Neutrophil (primary cell): ENCODE measurements around the gene ECT2.

Source experiments
- H3K27ac ChIP-seq: fragments of 200-600 bp; sonication (generic); 2 replicates; pipeline ENCODE4 v1.5.1; 2016; ENCODE audit warnings: mild to moderate bottlenecking, moderate library complexity
- H3K27me3 ChIP-seq: fragments of 200-600 bp; sonication (generic); 2 replicates; pipeline ENCODE4 v1.6.0; 2016; ENCODE audit warnings: mild to moderate bottlenecking
- H3K36me3 ChIP-seq: fragments of 200-600 bp; sonication (generic); 2 replicates; pipeline ENCODE4 v1.5.1; 2017
- H3K4me1 ChIP-seq, 2 experiments: fragments of 200-600 bp in 1 of 2; sonication (generic) in 1 of 2; 1 replicate in 1 of 2; 2 replicates in 1 of 2; pipeline versions ENCODE4 v1.5.1 to v1.6.1; 2013 to 2016; ENCODE audit warnings: low read depth in 1 of 2, low read length in 1 of 2, mild to moderate bottlenecking in 1 of 2, moderate library complexity in 1 of 2; ENCODE audit not compliant: control insufficient read depth in 1 of 2, insufficient read depth in 1 of 2
- H3K4me3 ChIP-seq, 2 experiments: fragments of 200-600 bp in 1 of 2; sonication (generic) in 1 of 2; 1 replicate in 1 of 2; 2 replicates in 1 of 2; pipeline ENCODE4 v1.5.1; 2013 to 2016; ENCODE audit warnings: low read depth in 1 of 2, low read length in 1 of 2, mild to moderate bottlenecking in 1 of 2, moderate library complexity in 1 of 2
- H3K9me3 ChIP-seq: fragments of 200-600 bp; sonication (generic); 2 replicates; pipeline ENCODE4 v1.5.1; 2016
- CTCF ChIP-seq: fragments of 200-600 bp; sonication (generic); IDR thresholded peaks from 2 replicates; pipeline ENCODE4 v1.5.1; 2016; ENCODE audit warnings: antibody characterized with exemption

The ECT2 gene

GRCh38 chr3:172704001-172704400 is 46.5 kb upstream of the ECT2 start:
- Histone ChIP-seq H3K4me1 (peaks cover 4 to 5% of the 10 kb centered on the region in 2 experiments), H3K36me3 (no peaks in the 10 kb centered on the region), H3K27ac (no peak overlapping the region), H3K9me3 (no peaks in the 10 kb centered on the region), H3K27me3 (no peaks in the 10 kb centered on the region), H3K4me3 (no peak overlapping the region)
- TF ChIP-seq CTCF = no peak

- Histone ChIP-seq H3K4me1 (peaks cover 3 to 4% of the 10 kb centered on the region in 2 experiments), H3K4me3 (no peak overlapping the region), H3K27ac (no peak overlapping the region), H3K36me3 (no peaks in the 10 kb centered on the region), H3K9me3 (no peaks in the 10 kb centered on the region), H3K27me3 (no peaks in the 10 kb centered on the region)
- no peak for TF ChIP-seq CTCF
These were observed 45.4 kb upstream of the ECT2 start for GRCh38 chr3:172705170-172705569.

- H3K9me3 ChIP-seq = no peaks in the 10 kb centered on the region
- peaks cover 21% of the 10 kb centered on the region in 2 experiments for H3K4me1 ChIP-seq
- H3K27ac ChIP-seq = no peak overlapping the region
- H3K36me3 ChIP-seq = no peaks in the 10 kb centered on the region
- H3K27me3 ChIP-seq = no peaks in the 10 kb centered on the region
- no peak overlapping the region for H3K4me3 ChIP-seq
- no peak for TF ChIP-seq CTCF
These were observed 43.5 kb upstream of the ECT2 start for GRCh38 chr3:172707030-172707429.

- Histone ChIP-seq H3K27me3 (no peaks in the 10 kb centered on the region), H3K27ac (no peak overlapping the region), H3K4me1 (peaks cover 21% of the 10 kb centered on the region in 2 experiments), H3K9me3 (no peaks in the 10 kb centered on the region), H3K36me3 (no peaks in the 10 kb centered on the region), H3K4me3 (no peak overlapping the region)
- TF ChIP-seq CTCF = no peak
These were observed 42.6 kb upstream of the ECT2 start for GRCh38 chr3:172707967-172708366.

- no peak overlapping the region for H3K27ac ChIP-seq
These were observed 41.4 kb upstream of the ECT2 start for GRCh38 chr3:172708921-172709773.

More at GRCh38 chr3:172708921-172709773, 41.4 kb upstream of the ECT2 start:
- no peaks in the 10 kb centered on the region for H3K9me3 ChIP-seq
- H3K27me3 ChIP-seq = no peaks in the 10 kb centered on the region
- H3K36me3 ChIP-seq = no peaks in the 10 kb centered on the region
- H3K4me3 ChIP-seq = no peak overlapping the region
- peaks cover 21% of the 10 kb centered on the region in 2 experiments for H3K4me1 ChIP-seq
- no peak for TF ChIP-seq CTCF
